Glutamatergic neuron (in vitro differentiated cells): ENCODE results near the gene DDOST. TPM values are rescaled to one million over a fixed set of nuclear protein-coding genes. Genes with fewer than 3 reads are reported as not detected.

Experiments
- DNase-seq: peaks from one replicate; pipeline ENCODE4 v3.0.0; 2022
- H3K27ac Mint-ChIP-seq: one replicate; pipeline ENCODE4 v1.8.0; 2020; ENCODE audit warnings: mild to moderate bottlenecking, mixed read lengths, inconsistent platforms; ENCODE audit not compliant: unreplicated experiment
- H3K27me3 Mint-ChIP-seq: one replicate; pipeline ENCODE4 v1.8.0; 2020; ENCODE audit warnings: mild to moderate bottlenecking, moderate library complexity, mixed read lengths, inconsistent platforms; ENCODE audit not compliant: unreplicated experiment
- H3K36me3 Mint-ChIP-seq: one replicate; pipeline ENCODE4 v1.8.0; 2020; ENCODE audit warnings: mild to moderate bottlenecking, mixed read lengths, inconsistent platforms; ENCODE audit not compliant: unreplicated experiment
- H3K4me1 Mint-ChIP-seq: one replicate; pipeline ENCODE4 v1.8.0; 2020; ENCODE audit warnings: mild to moderate bottlenecking, low read depth, mixed read lengths, inconsistent platforms; ENCODE audit not compliant: unreplicated experiment
- H3K4me3 Mint-ChIP-seq: one replicate; pipeline ENCODE4 v1.8.0; 2020; ENCODE audit warnings: mild to moderate bottlenecking, mixed read lengths, inconsistent platforms; ENCODE audit not compliant: unreplicated experiment
- H3K9me3 Mint-ChIP-seq: one replicate; pipeline ENCODE4 v1.8.0; 2020; ENCODE audit warnings: mild to moderate bottlenecking, moderate library complexity, mixed read lengths, inconsistent platforms; ENCODE audit not compliant: unreplicated experiment
- total RNA-seq: library from RNA; stranded (reverse); fragmentation: NEBNext Ultra II Directional; extraction: Animal tissue kit (Norgen Biotek cat#: 25700); gene quantifications from one replicate; pipeline ENCODE4 v1.2.1, GENCODE V29; 2021; ENCODE audit not compliant: unreplicated experiment
- TF ChIP-seq, protein P1 (sequence below): fragments of 200-600 bp; sonication (generic); IDR thresholded peaks from one replicate; pipeline ENCODE4 v1.5.0; 2021; ENCODE audit not compliant: partially characterized antibody, unreplicated experiment

Gene DDOST
- total RNA-seq, 1 donor from 2014 or later, result 126 TPM

DNA sequence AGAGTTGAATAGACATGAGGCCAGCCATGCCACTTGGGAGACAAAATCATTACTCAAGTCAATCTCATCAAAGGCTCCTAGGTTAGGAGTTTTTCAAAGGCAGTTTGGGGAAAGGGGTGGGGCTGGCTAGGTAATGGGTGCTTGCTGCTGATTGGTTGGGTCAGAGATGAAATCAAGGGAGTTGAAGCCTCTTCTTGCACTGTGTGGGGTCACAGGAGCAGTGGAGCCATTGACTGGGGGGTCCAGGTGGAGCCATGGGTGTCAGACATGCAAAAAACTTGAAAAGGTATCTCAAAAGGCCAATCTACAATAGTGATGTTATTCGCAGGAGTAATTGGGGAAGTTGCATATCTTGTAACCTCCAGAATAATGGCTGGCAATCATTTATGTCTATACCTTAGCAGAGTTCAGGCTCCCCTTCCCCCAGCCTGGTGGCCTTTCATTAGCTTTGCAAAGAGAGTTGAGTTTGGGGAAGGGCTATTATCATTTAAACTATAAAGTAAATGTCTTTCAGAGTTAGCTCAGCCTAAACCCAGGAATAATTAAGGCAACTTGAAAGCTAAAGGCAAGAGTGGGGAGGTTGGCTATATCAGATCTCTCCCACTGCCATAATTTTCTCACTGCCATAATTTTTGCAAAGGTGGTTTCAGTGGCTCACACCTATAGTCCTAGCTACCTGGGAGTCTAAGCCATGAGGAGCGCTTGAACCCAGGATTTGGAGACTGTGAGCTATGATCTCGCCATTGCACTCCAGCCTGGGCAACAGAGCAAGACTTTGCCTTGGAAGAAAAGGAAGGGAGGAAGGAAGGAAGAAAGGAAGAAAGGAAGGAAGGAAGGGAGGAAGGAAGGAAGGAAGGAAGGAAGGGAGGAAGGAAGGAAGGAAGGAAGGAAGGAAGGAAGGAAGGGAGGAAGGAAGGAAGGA lies 35.7 kb downstream of the DDOST start:
- Mint-ChIP-seq H3K27me3 (no peaks in the 10 kb centered on the region), H3K36me3 (no peaks in the 10 kb centered on the region), H3K4me1 (no peaks in the 10 kb centered on the region), H3K9me3 (peaks cover 3% of the 10 kb centered on the region), H3K4me3 (no peak overlapping the region), H3K27ac (no peak overlapping the region)
- DNase-seq, result no peak
- TF ChIP-seq, protein P1, sequence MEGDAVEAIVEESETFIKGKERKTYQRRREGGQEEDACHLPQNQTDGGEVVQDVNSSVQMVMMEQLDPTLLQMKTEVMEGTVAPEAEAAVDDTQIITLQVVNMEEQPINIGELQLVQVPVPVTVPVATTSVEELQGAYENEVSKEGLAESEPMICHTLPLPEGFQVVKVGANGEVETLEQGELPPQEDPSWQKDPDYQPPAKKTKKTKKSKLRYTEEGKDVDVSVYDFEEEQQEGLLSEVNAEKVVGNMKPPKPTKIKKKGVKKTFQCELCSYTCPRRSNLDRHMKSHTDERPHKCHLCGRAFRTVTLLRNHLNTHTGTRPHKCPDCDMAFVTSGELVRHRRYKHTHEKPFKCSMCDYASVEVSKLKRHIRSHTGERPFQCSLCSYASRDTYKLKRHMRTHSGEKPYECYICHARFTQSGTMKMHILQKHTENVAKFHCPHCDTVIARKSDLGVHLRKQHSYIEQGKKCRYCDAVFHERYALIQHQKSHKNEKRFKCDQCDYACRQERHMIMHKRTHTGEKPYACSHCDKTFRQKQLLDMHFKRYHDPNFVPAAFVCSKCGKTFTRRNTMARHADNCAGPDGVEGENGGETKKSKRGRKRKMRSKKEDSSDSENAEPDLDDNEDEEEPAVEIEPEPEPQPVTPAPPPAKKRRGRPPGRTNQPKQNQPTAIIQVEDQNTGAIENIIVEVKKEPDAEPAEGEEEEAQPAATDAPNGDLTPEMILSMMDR, result no peak

DNA sequence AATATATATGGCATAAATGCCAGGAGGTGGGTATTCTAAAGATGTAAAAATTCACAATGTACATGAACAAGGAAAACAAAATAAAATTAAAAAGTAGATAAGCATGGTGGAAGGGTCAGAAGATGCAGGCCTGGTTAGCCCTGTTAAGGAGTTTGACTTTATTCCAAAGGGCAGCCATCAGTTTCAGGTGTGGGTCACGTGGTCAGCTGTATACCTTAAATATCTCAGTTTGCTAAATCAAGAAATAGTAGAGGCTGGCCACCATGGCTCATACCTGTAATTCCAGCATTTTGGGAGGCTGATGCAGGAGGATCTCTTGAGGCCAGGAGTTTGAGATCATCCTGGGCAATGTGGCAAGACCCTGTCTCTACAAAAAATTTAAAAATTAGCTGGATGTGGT lies 36.5 kb downstream of the DDOST start:
- Mint-ChIP-seq H3K4me3 (no peak overlapping the region), H3K36me3 (no peaks in the 10 kb centered on the region), H3K27ac (no peak overlapping the region), H3K4me1 (no peaks in the 10 kb centered on the region), H3K27me3 (no peaks in the 10 kb centered on the region), H3K9me3 (peaks cover 3% of the 10 kb centered on the region)
- DNase-seq, result no peak
- TF ChIP-seq, protein P1, result no peak

- H3K4me3 Mint-ChIP-seq, result no peak overlapping the region
- no peak overlapping the region for H3K27ac Mint-ChIP-seq
- peaks cover 3% of the 10 kb centered on the region for H3K27me3 Mint-ChIP-seq
- TF ChIP-seq, protein P1, result no peak
- H3K9me3 Mint-ChIP-seq, result peaks cover 3% of the 10 kb centered on the region
- H3K36me3 Mint-ChIP-seq, result no peaks in the 10 kb centered on the region
- DNase-seq, result no peak
- no peaks in the 10 kb centered on the region for H3K4me1 Mint-ChIP-seq
Observed at GRCh38 chr1:20621012-20621411, 40.2 kb downstream of the DDOST start.

GRCh38 chr1:20619999-20620398 lies 41.2 kb downstream of the DDOST start:
- no peak for DNase-seq
- H3K9me3 Mint-ChIP-seq, result peaks cover 3% of the 10 kb centered on the region
- no peak overlapping the region for H3K27ac Mint-ChIP-seq
- TF ChIP-seq, protein P1, result no peak
- H3K27me3 Mint-ChIP-seq, result peaks cover 4% of the 10 kb centered on the region
- no peak overlapping the region for H3K4me3 Mint-ChIP-seq
- no peaks in the 10 kb centered on the region for H3K36me3 Mint-ChIP-seq
- no peaks in the 10 kb centered on the region for H3K4me1 Mint-ChIP-seq

- H3K36me3 Mint-ChIP-seq, result no peaks in the 10 kb centered on the region
- TF ChIP-seq, protein P1, result no peak
- no peak overlapping the region for H3K4me3 Mint-ChIP-seq
- peaks cover 7% of the 10 kb centered on the region for H3K27me3 Mint-ChIP-seq
- no peaks in the 10 kb centered on the region for H3K4me1 Mint-ChIP-seq
- H3K27ac Mint-ChIP-seq, result no peak overlapping the region
- DNase-seq, result no peak
- peaks cover 3% of the 10 kb centered on the region for H3K9me3 Mint-ChIP-seq
Observed at GRCh38 chr1:20618550-20618949, 42.6 kb downstream of the DDOST start.
